SK-N-SH treated with all-trans-retinoic acid at 6 μM for 48 hours (cell line): Measurements from ENCODE around the gene PPP1R7.
A peak's percentile ranks its signal among the peaks of the same experiment; 100 is the strongest.
"Not testable (repeated sequence)": the region's sequence is repeated elsewhere in the genome, so short reads cannot be mapped to it uniquely, and the experiment has no call there.

Source experiments
- ATAC-seq: fragments of 200-7000 bp; cut with Tn5 transposase; 3 replicates; pipeline ENCODE4 v1.9.1; 2020; ENCODE audit warnings: mild to moderate bottlenecking, moderate library complexity
- ARNTL ChIP-seq: fragments of 450-650 bp; formaldehyde crosslinking; IDR thresholded peaks from 2 replicates; pipeline ENCODE4 v1.5.0; 2020; ENCODE audit warnings: low read depth, mild to moderate bottlenecking, moderate library complexity, borderline replicate concordance
- BACH2 ChIP-seq: fragments of 250-450 bp; sonication (Bioruptor Pico); IDR thresholded peaks from 2 replicates; pipeline ENCODE4 v1.9.0; 2021; ENCODE audit warnings: mild to moderate bottlenecking, borderline replicate concordance
- CSDC2 ChIP-seq: fragments of 250-450 bp; sonication (Bioruptor Pico); IDR thresholded peaks from 2 replicates; pipeline ENCODE4 v1.5.0; 2020; ENCODE audit warnings: mild to moderate bottlenecking, moderate library complexity
- CSRNP3 ChIP-seq: fragments of 250-450 bp; sonication (Bioruptor Pico); IDR thresholded peaks from 2 replicates; pipeline ENCODE4 v1.5.1; 2021; ENCODE audit warnings: mild to moderate bottlenecking, moderate library complexity
- GLIS3 ChIP-seq: fragments of 250-450 bp; sonication (Bioruptor Pico); IDR thresholded peaks from 2 replicates; pipeline ENCODE4 v1.5.0; 2020; ENCODE audit warnings: mild to moderate bottlenecking, moderate library complexity
- ISL1 ChIP-seq: fragments of 250-450 bp; sonication (Bioruptor Pico); IDR thresholded peaks from 2 replicates; pipeline ENCODE4 v2.1.2; 2022; ENCODE audit warnings: mild to moderate bottlenecking, moderate library complexity
- OSR1 ChIP-seq: fragments of 250-450 bp; sonication (Bioruptor Pico); IDR thresholded peaks from 2 replicates; pipeline ENCODE4 v1.8.0; 2022; ENCODE audit warnings: moderate library complexity, mild to moderate bottlenecking, inconsistent platforms
- POU6F1 ChIP-seq: fragments of 250-450 bp; sonication (Bioruptor Pico); IDR thresholded peaks from 2 replicates; pipeline ENCODE4 v1.8.0; 2021; ENCODE audit warnings: low read depth, mild to moderate bottlenecking, moderate library complexity, borderline replicate concordance
- PPARA ChIP-seq: fragments of 250-450 bp; sonication (Bioruptor Pico); IDR thresholded peaks from 2 replicates; pipeline ENCODE4 v1.5.0; 2020; ENCODE audit warnings: mild to moderate bottlenecking, borderline replicate concordance
- RARB ChIP-seq: fragments of 250-450 bp; sonication (Bioruptor Pico); IDR thresholded peaks from 2 replicates; pipeline ENCODE4 v1.8.0; 2021; ENCODE audit warnings: mild to moderate bottlenecking, moderate library complexity
- TCF4 ChIP-seq: fragments of 250-450 bp; sonication (Bioruptor Pico); IDR thresholded peaks from 2 replicates; pipeline ENCODE4 v1.8.0; 2021; ENCODE audit warnings: mild to moderate bottlenecking, moderate library complexity, borderline replicate concordance
- TSHZ2 ChIP-seq: fragments of 250-450 bp; sonication (Bioruptor Pico); IDR thresholded peaks from 2 replicates; pipeline ENCODE4 v1.5.0; 2020; ENCODE audit warnings: mild to moderate bottlenecking, moderate library complexity
- ZC3H10 ChIP-seq: fragments of 250-450 bp; sonication (Bioruptor Pico); IDR thresholded peaks from 2 replicates; pipeline ENCODE4 v1.5.1; 2021; ENCODE audit warnings: mild to moderate bottlenecking, moderate library complexity
- ZFP3 ChIP-seq: fragments of 250-450 bp; sonication (Bioruptor Pico); IDR thresholded peaks from 2 replicates; pipeline ENCODE4 v1.5.0; 2020; ENCODE audit warnings: mild to moderate bottlenecking, moderate library complexity
- ZFP30 ChIP-seq: fragments of 450-650 bp; formaldehyde crosslinking; IDR thresholded peaks from 2 replicates; pipeline ENCODE4 v1.5.0; 2022; ENCODE audit warnings: mild to moderate bottlenecking, moderate library complexity
- ZNF565 ChIP-seq: fragments of 450-650 bp; formaldehyde crosslinking; conservative IDR thresholded peaks from 2 replicates; pipeline ENCODE4 v1.5.0; 2020; ENCODE audit warnings: low read depth, mild to moderate bottlenecking, moderate library complexity
- ZNF70 ChIP-seq: fragments of 450-650 bp; formaldehyde crosslinking; IDR thresholded peaks from 2 replicates; pipeline ENCODE4 v1.5.0; 2020; ENCODE audit warnings: mild to moderate bottlenecking, moderate library complexity
- ZNF8 ChIP-seq: fragments of 450-650 bp; formaldehyde crosslinking; IDR thresholded peaks from 2 replicates; pipeline ENCODE4 v1.5.0; 2020; ENCODE audit warnings: mild to moderate bottlenecking, moderate library complexity
- TF ChIP-seq, protein P1 (sequence below): fragments of 250-450 bp; sonication (Bioruptor Pico); IDR thresholded peaks from 2 replicates; pipeline ENCODE4 v1.8.0; 2020; ENCODE audit warnings: mild to moderate bottlenecking, moderate library complexity, borderline replicate concordance

The PPP1R7 gene, protein sequence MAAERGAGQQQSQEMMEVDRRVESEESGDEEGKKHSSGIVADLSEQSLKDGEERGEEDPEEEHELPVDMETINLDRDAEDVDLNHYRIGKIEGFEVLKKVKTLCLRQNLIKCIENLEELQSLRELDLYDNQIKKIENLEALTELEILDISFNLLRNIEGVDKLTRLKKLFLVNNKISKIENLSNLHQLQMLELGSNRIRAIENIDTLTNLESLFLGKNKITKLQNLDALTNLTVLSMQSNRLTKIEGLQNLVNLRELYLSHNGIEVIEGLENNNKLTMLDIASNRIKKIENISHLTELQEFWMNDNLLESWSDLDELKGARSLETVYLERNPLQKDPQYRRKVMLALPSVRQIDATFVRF

DNA sequence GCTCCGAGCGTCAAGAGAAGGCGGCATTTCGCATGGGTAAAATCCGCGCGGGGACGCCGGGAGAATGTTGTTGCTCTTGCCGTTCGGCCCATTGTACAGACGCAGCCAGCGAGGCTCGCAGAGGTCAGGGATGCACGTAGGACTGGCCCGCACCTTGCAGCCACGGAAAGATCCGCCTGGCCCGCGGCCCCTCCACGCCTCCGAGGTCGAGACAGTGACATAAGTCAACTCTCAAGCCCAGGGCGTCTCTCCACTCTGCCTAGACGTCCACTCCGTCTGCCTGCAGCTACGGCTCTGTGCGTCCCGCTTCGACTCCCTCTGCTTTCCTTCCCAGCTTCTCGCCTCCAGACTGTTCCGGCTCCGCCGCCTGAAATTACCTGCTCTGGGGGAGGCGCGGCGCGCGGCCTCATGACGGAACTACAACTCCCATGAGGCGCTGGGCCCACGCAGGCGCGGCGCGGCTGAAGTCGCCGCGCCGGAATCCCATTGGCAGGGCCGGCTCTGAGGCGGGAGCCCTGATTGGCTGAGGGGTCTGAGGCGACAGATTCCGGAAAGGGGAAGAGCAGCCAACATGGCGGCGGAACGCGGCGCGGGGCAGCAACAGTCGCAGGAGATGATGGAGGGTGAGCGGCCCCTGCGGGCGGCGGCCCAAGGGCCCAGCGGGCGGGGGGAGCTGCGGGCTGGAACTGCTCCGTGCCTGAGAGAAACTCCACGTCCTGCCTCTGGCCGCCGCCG, at the start of gene PPP1R7:
Gene PPP1R7 (plus strand): TSS at position 543 of the 735 bp plus-strand sequence. CDS start 29 bp downstream, at position 572.
- TF ChIP-seq POU6F1 (CRISPR knock-in tag) (no peak), OSR1 (CRISPR knock-in tag) (no peak), CSDC2 (CRISPR knock-in tag) (0 out of 2 replicates have a peak, but pooled peaks have one; percentile 8), ZNF70 (CRISPR knock-in tag) (no peak)
- peak; percentile 92 for ATAC-seq

DNA sequence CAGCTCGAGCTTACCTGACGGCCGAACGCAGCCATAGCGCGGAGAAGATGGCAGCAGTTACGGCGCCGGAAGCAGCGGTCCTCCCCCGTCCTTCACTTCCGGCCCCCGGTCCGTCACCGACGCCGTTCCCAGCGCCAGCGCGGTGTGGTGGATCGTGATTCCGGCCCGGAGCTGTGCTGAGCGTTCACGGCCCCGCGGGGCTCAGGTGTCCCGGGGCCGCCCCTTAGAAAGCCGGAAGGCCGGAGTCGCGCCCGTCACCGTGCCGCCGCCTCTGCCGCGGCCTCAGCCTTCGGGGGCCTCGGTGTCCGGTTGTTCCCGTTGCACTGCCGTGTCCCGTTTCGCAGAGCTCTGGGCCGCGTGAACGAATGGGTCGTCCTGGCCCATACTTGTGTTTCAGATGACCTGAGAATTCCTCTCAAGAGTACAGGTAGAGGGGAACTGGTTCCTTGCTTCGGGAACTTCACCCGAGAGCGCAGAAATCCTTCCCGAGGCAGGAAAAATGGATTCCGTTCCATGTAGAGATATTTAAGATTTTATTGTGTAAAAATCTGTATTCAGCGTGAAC, 47.9 kb upstream of the PPP1R7 start, which contains the start of gene MTERF4:
Gene MTERF4 (minus strand): TSS at position 49 of the 565 bp plus-strand sequence. CDS start 14 bp downstream, at position 35.
- no peak for TF ChIP-seq RARB (CRISPR knock-in tag)
- peak; percentile 67; the same call in 1 of the 2 replicates for TF ChIP-seq CSDC2 (CRISPR knock-in tag)
- TF ChIP-seq ZC3H10 = no peak
- peak; percentile 76; the same call in 1 of the 2 replicates for TF ChIP-seq ZFP3
- peak; percentile 67; the same call in 1 of the 2 replicates for TF ChIP-seq TSHZ2 (CRISPR knock-in tag)
- TF ChIP-seq, protein P1, sequence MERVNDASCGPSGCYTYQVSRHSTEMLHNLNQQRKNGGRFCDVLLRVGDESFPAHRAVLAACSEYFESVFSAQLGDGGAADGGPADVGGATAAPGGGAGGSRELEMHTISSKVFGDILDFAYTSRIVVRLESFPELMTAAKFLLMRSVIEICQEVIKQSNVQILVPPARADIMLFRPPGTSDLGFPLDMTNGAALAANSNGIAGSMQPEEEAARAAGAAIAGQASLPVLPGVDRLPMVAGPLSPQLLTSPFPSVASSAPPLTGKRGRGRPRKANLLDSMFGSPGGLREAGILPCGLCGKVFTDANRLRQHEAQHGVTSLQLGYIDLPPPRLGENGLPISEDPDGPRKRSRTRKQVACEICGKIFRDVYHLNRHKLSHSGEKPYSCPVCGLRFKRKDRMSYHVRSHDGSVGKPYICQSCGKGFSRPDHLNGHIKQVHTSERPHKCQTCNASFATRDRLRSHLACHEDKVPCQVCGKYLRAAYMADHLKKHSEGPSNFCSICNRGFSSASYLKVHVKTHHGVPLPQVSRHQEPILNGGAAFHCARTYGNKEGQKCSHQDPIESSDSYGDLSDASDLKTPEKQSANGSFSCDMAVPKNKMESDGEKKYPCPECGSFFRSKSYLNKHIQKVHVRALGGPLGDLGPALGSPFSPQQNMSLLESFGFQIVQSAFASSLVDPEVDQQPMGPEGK (CRISPR knock-in tag) = 0 out of 2 replicates have a peak, but pooled peaks have one; percentile 55
- TF ChIP-seq ZFP30 = no peak
- TF ChIP-seq CSRNP3 (CRISPR knock-in tag) = no peak
- 0 out of 2 replicates have a peak, but pooled peaks have one; percentile 53 for TF ChIP-seq POU6F1 (CRISPR knock-in tag)
- ATAC-seq = peak; percentile 99

- TF ChIP-seq ARNTL (CRISPR knock-in tag) = no peak
- TF ChIP-seq TSHZ2 (CRISPR knock-in tag) = no peak
- TF ChIP-seq GLIS3 (CRISPR knock-in tag) = no peak
- no peak for TF ChIP-seq PPARA (CRISPR knock-in tag)
- TF ChIP-seq RARB (CRISPR knock-in tag) = no peak
- TF ChIP-seq ZNF70 (CRISPR knock-in tag) = no peak
- TF ChIP-seq ZC3H10 = no peak
- TF ChIP-seq ZNF565 (CRISPR knock-in tag) = no peak
- TF ChIP-seq ZNF8 (CRISPR knock-in tag) = no peak
- TF ChIP-seq CSRNP3 (CRISPR knock-in tag) = no peak
- TF ChIP-seq BACH2 (CRISPR knock-in tag) = no peak
- no peak for TF ChIP-seq TCF4
- TF ChIP-seq ISL1 (CRISPR knock-in tag) = no peak
- no peak for TF ChIP-seq ZFP30
- ATAC-seq = no peak
These were observed 47.1 kb upstream of the PPP1R7 start for GRCh38 chr2:241103176-241103595.

- ATAC-seq = not testable (repeated sequence)
These were observed 45.7 kb upstream of the PPP1R7 start for GRCh38 chr2:241104611-241105010.
